T-helper 2 cell (primary cell): Measurements from ENCODE around the gene KEL.

Source experiments
- DNase-seq, 5 experiments: peaks; one replicate each; pipeline versions ENCODE4 v3.0.0 to v3.0.0-alpha.2; 2012 to 2022

Gene KEL

GRCh38 chr7:142927085-142927745, 34.9 kb downstream of the KEL start:
- no peak for DNase-seq

GRCh38 chr7:142925413-142925812, 36.8 kb downstream of the KEL start:
- no peak for DNase-seq

- no peak for DNase-seq
These were observed 38.8 kb downstream of the KEL start for GRCh38 chr7:142923391-142923790.

GRCh38 chr7:142919656-142920055, 42.5 kb downstream of the KEL start:
- no peak for DNase-seq

GRCh38 chr7:142918901-142919300, 43.3 kb downstream of the KEL start:
- no peak for DNase-seq

- no peak for DNase-seq
These were observed 44.7 kb downstream of the KEL start for GRCh38 chr7:142917447-142917846.

- DNase-seq, result no peak
These were observed 45.7 kb downstream of the KEL start for GRCh38 chr7:142916508-142916907.

GRCh38 chr7:142915315-142915714, 46.8 kb downstream of the KEL start:
- DNase-seq, result no peak

GRCh38 chr7:142914121-142914520, 48.0 kb downstream of the KEL start:
- no peak for DNase-seq

GRCh38 chr7:142913566-142913965, 48.6 kb downstream of the KEL start:
- no peak for DNase-seq

GRCh38 chr7:142913051-142913450, 49.1 kb downstream of the KEL start:
- DNase-seq, result no peak

- no peak for DNase-seq
These were observed 51.7 kb downstream of the KEL start for GRCh38 chr7:142910481-142910880.

- no peak for DNase-seq
These were observed 52.1 kb downstream of the KEL start for GRCh38 chr7:142910031-142910433.

GRCh38 chr7:142908921-142909890, 53.0 kb downstream of the KEL start:
- DNase-seq, result no peak

- no peak for DNase-seq
These were observed 53.9 kb downstream of the KEL start for GRCh38 chr7:142908290-142908689.

- no peak for DNase-seq
These were observed 55.5 kb downstream of the KEL start for GRCh38 chr7:142906643-142907042.

GRCh38 chr7:142905759-142906158, 56.4 kb downstream of the KEL start:
- DNase-seq, result no peak

GRCh38 chr7:142904128-142904527, 58.0 kb downstream of the KEL start:
- DNase-seq, result no peak

- DNase-seq, result no peak
These were observed 60.5 kb downstream of the KEL start for GRCh38 chr7:142901426-142902259.

GRCh38 chr7:142899661-142900060, 62.5 kb downstream of the KEL start:
- DNase-seq, result no peak

GRCh38 chr7:142898377-142899170, 63.6 kb downstream of the KEL start:
- no peak for DNase-seq

GRCh38 chr7:142897691-142898090, 64.5 kb downstream of the KEL start:
- no peak for DNase-seq
